Neural cell (in vitro differentiated cells): ENCODE data around the gene KLF9.
A peak's percentile ranks its signal among the peaks of the same experiment; 100 is the strongest.

ENCODE experiments used
- SMC3 ChIP-seq: fragments of 450-650 bp; conservative IDR thresholded peaks from 2 replicates; pipeline ENCODE4 v1.6.1; 2014; ENCODE audit warnings: antibody characterized with exemption, mild to moderate bottlenecking, moderate library complexity; ENCODE audit not compliant: poor library complexity
- TF ChIP-seq, protein P1 (sequence below): fragments of 450-650 bp; IDR thresholded peaks from 2 replicates; pipeline ENCODE4 v1.5.1; 2014; ENCODE audit warnings: antibody characterized with exemption, mild to moderate bottlenecking, moderate library complexity; ENCODE audit not compliant: poor library complexity, severe bottlenecking

DNA sequence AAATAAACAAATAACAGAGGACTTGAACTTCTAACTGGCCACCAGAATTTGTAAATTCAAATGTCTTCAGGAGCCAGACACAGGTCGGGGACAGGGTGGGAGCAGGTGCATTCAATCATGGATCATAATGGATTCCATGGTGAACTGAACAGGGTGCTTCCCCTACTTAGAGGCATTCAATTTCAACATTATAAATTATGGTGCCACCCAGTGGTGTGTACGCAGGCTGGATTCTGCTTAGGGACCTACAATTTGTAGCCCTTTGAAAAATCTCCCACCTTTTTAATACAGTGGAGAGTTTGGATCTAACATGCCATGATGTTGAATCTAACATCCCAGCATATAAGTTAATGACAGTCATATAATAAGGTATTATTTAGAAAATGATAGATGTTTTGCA lies 22.3 kb downstream of the KLF9 start:
- no peak for TF ChIP-seq SMC3
- TF ChIP-seq, protein P1, sequence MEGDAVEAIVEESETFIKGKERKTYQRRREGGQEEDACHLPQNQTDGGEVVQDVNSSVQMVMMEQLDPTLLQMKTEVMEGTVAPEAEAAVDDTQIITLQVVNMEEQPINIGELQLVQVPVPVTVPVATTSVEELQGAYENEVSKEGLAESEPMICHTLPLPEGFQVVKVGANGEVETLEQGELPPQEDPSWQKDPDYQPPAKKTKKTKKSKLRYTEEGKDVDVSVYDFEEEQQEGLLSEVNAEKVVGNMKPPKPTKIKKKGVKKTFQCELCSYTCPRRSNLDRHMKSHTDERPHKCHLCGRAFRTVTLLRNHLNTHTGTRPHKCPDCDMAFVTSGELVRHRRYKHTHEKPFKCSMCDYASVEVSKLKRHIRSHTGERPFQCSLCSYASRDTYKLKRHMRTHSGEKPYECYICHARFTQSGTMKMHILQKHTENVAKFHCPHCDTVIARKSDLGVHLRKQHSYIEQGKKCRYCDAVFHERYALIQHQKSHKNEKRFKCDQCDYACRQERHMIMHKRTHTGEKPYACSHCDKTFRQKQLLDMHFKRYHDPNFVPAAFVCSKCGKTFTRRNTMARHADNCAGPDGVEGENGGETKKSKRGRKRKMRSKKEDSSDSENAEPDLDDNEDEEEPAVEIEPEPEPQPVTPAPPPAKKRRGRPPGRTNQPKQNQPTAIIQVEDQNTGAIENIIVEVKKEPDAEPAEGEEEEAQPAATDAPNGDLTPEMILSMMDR, result peak; percentile 26
